ENCODE data around the gene MAP4.

The MAP4 gene

GRCh38 chr3:48047841-48048464 is 31.7 kb upstream of the MAP4 start:
- Histone ChIP-seq H3K9me3 (ENCODE audit: insufficient read depth, low read length) (no peaks in the 10 kb centered on the region), H3K27me3 (ENCODE audit: insufficient read depth, insufficient read length) (no peaks in the 10 kb centered on the region), H3K36me3 (ENCODE audit: insufficient read depth, insufficient read length, low read length) (peaks cover 48% of the 10 kb centered on the region), H3K4me1 (ENCODE audit: insufficient read depth, insufficient read length) (no peaks in the 10 kb centered on the region), H3K4me3 (ENCODE audit: insufficient read length, low read depth) (no peak overlapping the region), H3K9ac (ENCODE audit: insufficient read length, low read depth) (no peak overlapping the region)
- DNase-seq (ENCODE audit: low read depth, low spot score): no peak
- no peak for TF ChIP-seq SUZ12 (IDR thresholded peaks at IDR 0.05; ENCODE audit: extremely low read depth, insufficient read depth, insufficient read length)
- no peak for TF ChIP-seq ZNF274 (IDR thresholded peaks at IDR 0.05; ENCODE audit: low read depth, low read length)
- no peak for TF ChIP-seq YY1 (IDR thresholded peaks at IDR 0.05; ENCODE audit: insufficient read depth, insufficient read length)

- TF ChIP-seq SUZ12 (IDR thresholded peaks at IDR 0.05; ENCODE audit: extremely low read depth, insufficient read depth, insufficient read length): no peak
- no peak for TF ChIP-seq ZNF274 (IDR thresholded peaks at IDR 0.05; ENCODE audit: low read depth, low read length)
- no peak for TF ChIP-seq YY1 (IDR thresholded peaks at IDR 0.05; ENCODE audit: insufficient read depth, insufficient read length)
- Histone ChIP-seq H3K9ac (ENCODE audit: insufficient read length, low read depth) (no peak overlapping the region), H3K9me3 (ENCODE audit: insufficient read depth, low read length) (no peaks in the 10 kb centered on the region), H3K4me3 (ENCODE audit: insufficient read length, low read depth) (no peak overlapping the region), H3K27me3 (ENCODE audit: insufficient read depth, insufficient read length) (no peaks in the 10 kb centered on the region), H3K36me3 (ENCODE audit: insufficient read depth, insufficient read length, low read length) (peaks cover 14% of the 10 kb centered on the region), H3K4me1 (ENCODE audit: insufficient read depth, insufficient read length) (no peaks in the 10 kb centered on the region)
- DNase-seq (ENCODE audit: low read depth, low spot score): no peak
Observed at GRCh38 chr3:48042071-48042760, 26.0 kb upstream of the MAP4 start.

- Histone ChIP-seq H3K4me3 (ENCODE audit: insufficient read length, low read depth) (no peak overlapping the region), H3K36me3 (ENCODE audit: insufficient read depth, insufficient read length, low read length) (peaks cover 9% of the 10 kb centered on the region), H3K9ac (ENCODE audit: insufficient read length, low read depth) (peak overlapping the region; percentile 33), H3K27me3 (ENCODE audit: insufficient read depth, insufficient read length) (no peaks in the 10 kb centered on the region), H3K9me3 (ENCODE audit: insufficient read depth, low read length) (no peaks in the 10 kb centered on the region), H3K4me1 (ENCODE audit: insufficient read depth, insufficient read length) (peaks cover 2% of the 10 kb centered on the region)
- TF ChIP-seq ZNF274 (IDR thresholded peaks at IDR 0.05; ENCODE audit: low read depth, low read length) (no peak), SUZ12 (IDR thresholded peaks at IDR 0.05; ENCODE audit: extremely low read depth, insufficient read depth, insufficient read length) (no peak), YY1 (IDR thresholded peaks at IDR 0.05; ENCODE audit: insufficient read depth, insufficient read length) (no peak)
- peak; percentile 59 for DNase-seq (ENCODE audit: low read depth, low spot score)
Observed at GRCh38 chr3:48039487-48040190, 23.4 kb upstream of the MAP4 start.

- H3K36me3 ChIP-seq (ENCODE audit: insufficient read depth, insufficient read length, low read length): peaks cover 9% of the 10 kb centered on the region
- no peak overlapping the region for H3K4me3 ChIP-seq (ENCODE audit: insufficient read length, low read depth)
- H3K4me1 ChIP-seq (ENCODE audit: insufficient read depth, insufficient read length): peaks cover 2% of the 10 kb centered on the region
- no peaks in the 10 kb centered on the region for H3K27me3 ChIP-seq (ENCODE audit: insufficient read depth, insufficient read length)
- TF ChIP-seq SUZ12 (IDR thresholded peaks at IDR 0.05; ENCODE audit: extremely low read depth, insufficient read depth, insufficient read length): no peak
- no peak for TF ChIP-seq YY1 (IDR thresholded peaks at IDR 0.05; ENCODE audit: insufficient read depth, insufficient read length)
- TF ChIP-seq ZNF274 (IDR thresholded peaks at IDR 0.05; ENCODE audit: low read depth, low read length): no peak
- no peak for DNase-seq (ENCODE audit: low read depth, low spot score)
- peak overlapping the region; percentile 36 for H3K9ac ChIP-seq (ENCODE audit: insufficient read length, low read depth)
- no peaks in the 10 kb centered on the region for H3K9me3 ChIP-seq (ENCODE audit: insufficient read depth, low read length)
Observed at GRCh38 chr3:48038971-48039481, 22.8 kb upstream of the MAP4 start.

GRCh38 chr3:48034000-48034516 is 17.8 kb upstream of the MAP4 start:
- TF ChIP-seq YY1 (IDR thresholded peaks at IDR 0.05; ENCODE audit: insufficient read depth, insufficient read length): no peak
- no peak for TF ChIP-seq SUZ12 (IDR thresholded peaks at IDR 0.05; ENCODE audit: extremely low read depth, insufficient read depth, insufficient read length)
- no peak for TF ChIP-seq ZNF274 (IDR thresholded peaks at IDR 0.05; ENCODE audit: low read depth, low read length)
- Histone ChIP-seq H3K36me3 (ENCODE audit: insufficient read depth, insufficient read length, low read length) (peaks cover 10% of the 10 kb centered on the region), H3K9ac (ENCODE audit: insufficient read length, low read depth) (no peak overlapping the region), H3K27me3 (ENCODE audit: insufficient read depth, insufficient read length) (no peaks in the 10 kb centered on the region), H3K4me3 (ENCODE audit: insufficient read length, low read depth) (no peak overlapping the region), H3K4me1 (ENCODE audit: insufficient read depth, insufficient read length) (peaks cover 2% of the 10 kb centered on the region), H3K9me3 (ENCODE audit: insufficient read depth, low read length) (no peaks in the 10 kb centered on the region)
- peak; percentile 27 for DNase-seq (ENCODE audit: low read depth, low spot score)

GRCh38 chr3:48030188-48030587 is 14.0 kb upstream of the MAP4 start:
- H3K4me3 ChIP-seq (ENCODE audit: insufficient read length, low read depth): no peak overlapping the region
- no peak overlapping the region for H3K9ac ChIP-seq (ENCODE audit: insufficient read length, low read depth)
- no peaks in the 10 kb centered on the region for H3K9me3 ChIP-seq (ENCODE audit: insufficient read depth, low read length)
- peaks cover 6% of the 10 kb centered on the region for H3K36me3 ChIP-seq (ENCODE audit: insufficient read depth, insufficient read length, low read length)
- TF ChIP-seq ZNF274 (IDR thresholded peaks at IDR 0.05; ENCODE audit: low read depth, low read length) (no peak), SUZ12 (IDR thresholded peaks at IDR 0.05; ENCODE audit: extremely low read depth, insufficient read depth, insufficient read length) (no peak), YY1 (IDR thresholded peaks at IDR 0.05; ENCODE audit: insufficient read depth, insufficient read length) (no peak)
- DNase-seq (ENCODE audit: low read depth, low spot score): no peak
- no peaks in the 10 kb centered on the region for H3K27me3 ChIP-seq (ENCODE audit: insufficient read depth, insufficient read length)
- H3K4me1 ChIP-seq (ENCODE audit: insufficient read depth, insufficient read length): no peaks in the 10 kb centered on the region

Measured in NT2/D1 (cell line).